GM21447 (cell line): ENCODE results near the gene PRRT4.

Experiments
- ATAC-seq: cut with Tn5 transposase; IDR thresholded peaks from one replicate; pipeline ENCODE4 v1.9.1; 2021; ENCODE audit not compliant: unreplicated experiment

The PRRT4 gene

GRCh38 chr7:128376077-128376476 is 14.6 kb upstream of the PRRT4 start:
- ATAC-seq = no peak

GRCh38 chr7:128374041-128374440 is 12.6 kb upstream of the PRRT4 start:
- no peak for ATAC-seq

- ATAC-seq = no peak
Observed at GRCh38 chr7:128373606-128374005, 12.1 kb upstream of the PRRT4 start.

GRCh38 chr7:128370491-128370890 is 9.0 kb upstream of the PRRT4 start:
- ATAC-seq = no peak

- ATAC-seq = no peak
Observed at GRCh38 chr7:128366986-128367385, 5.5 kb upstream of the PRRT4 start.

GRCh38 chr7:128366300-128366699 is 4.8 kb upstream of the PRRT4 start:
- ATAC-seq = no peak

- no peak for ATAC-seq
Observed at GRCh38 chr7:128365432-128365831, 3.9 kb upstream of the PRRT4 start.

- no peak for ATAC-seq
Observed at GRCh38 chr7:128364166-128364870, 2.8 kb upstream of the PRRT4 start.

GRCh38 chr7:128363261-128363721 is 1.8 kb upstream of the PRRT4 start:
- ATAC-seq = no peak

- no peak for ATAC-seq
Observed at GRCh38 chr7:128362670-128363069, 1.2 kb upstream of the PRRT4 start.

GRCh38 chr7:128360359-128360678 is 1.2 kb downstream of the PRRT4 start:
- ATAC-seq = no peak

GRCh38 chr7:128359939-128360338 is 1.6 kb downstream of the PRRT4 start:
- ATAC-seq = no peak

- no peak for ATAC-seq
Observed at GRCh38 chr7:128359336-128359735, 2.2 kb downstream of the PRRT4 start.

- ATAC-seq = no peak
Observed at GRCh38 chr7:128358233-128358632, 3.3 kb downstream of the PRRT4 start.

GRCh38 chr7:128357217-128357613 is 4.3 kb downstream of the PRRT4 start:
- ATAC-seq = no peak

GRCh38 chr7:128356546-128357216 is 4.8 kb downstream of the PRRT4 start:
- ATAC-seq = no peak

- ATAC-seq = no peak
Observed at GRCh38 chr7:128353610-128354009, 7.9 kb downstream of the PRRT4 start.

- ATAC-seq = no peak
Observed at GRCh38 chr7:128353189-128353588, 8.3 kb downstream of the PRRT4 start.

GRCh38 chr7:128352636-128353035 is 8.9 kb downstream of the PRRT4 start:
- ATAC-seq = no peak

- no peak for ATAC-seq
Observed at GRCh38 chr7:128352153-128352537, 9.3 kb downstream of the PRRT4 start.

GRCh38 chr7:128351296-128352152 is 10.0 kb downstream of the PRRT4 start:
- ATAC-seq = no peak
